Astrocyte (in vitro differentiated cells and primary cell): ENCODE data around the gene KLHL8. TPM values are rescaled to one million over a fixed set of nuclear protein-coding genes. Genes with fewer than 3 reads are reported as not detected.

ENCODE experiments used
- DNase-seq: peaks from one replicate; pipeline ENCODE4 v3.0.0-alpha.2; 2010; ENCODE audit warnings: low read depth
- FAIRE-seq: peaks from 2 replicates; lab custom pipeline; 2011; peaks lifted over from hg19 to GRCh38; lab: Jason Lieb, UNC
- H2AFZ ChIP-seq: 2 replicates; pipeline ENCODE4 v1.6.0; 2012; ENCODE audit warnings: low read depth, low read length, inconsistent platforms
- H3K27ac ChIP-seq: 2 replicates; pipeline ENCODE4 v1.5.1; 2011; ENCODE audit warnings: low read depth, low read length, inconsistent platforms
- H3K27me3 ChIP-seq: 2 replicates; pipeline ENCODE4 v1.6.0; 2011; ENCODE audit warnings: low read length, inconsistent platforms; ENCODE audit not compliant: insufficient read depth
- H3K36me3 ChIP-seq: 2 replicates; pipeline ENCODE4 v1.5.1; 2011; ENCODE audit warnings: low read length, inconsistent platforms; ENCODE audit not compliant: insufficient read depth
- H3K4me1 ChIP-seq: 2 replicates; pipeline ENCODE4 v1.5.1; 2011; ENCODE audit warnings: low read length, inconsistent platforms; ENCODE audit not compliant: insufficient read depth
- H3K4me2 ChIP-seq: 2 replicates; pipeline ENCODE4 v1.6.0; 2012; ENCODE audit warnings: low read length, inconsistent platforms
- H3K4me3 ChIP-seq: 2 replicates; pipeline ENCODE4 v1.5.1; 2011; ENCODE audit warnings: low read depth, mild to moderate bottlenecking, low read length, inconsistent platforms; ENCODE audit not compliant: insufficient read depth
- H3K79me2 ChIP-seq: 2 replicates; pipeline ENCODE4 v1.6.0; 2012; ENCODE audit warnings: mild to moderate bottlenecking, low read length, inconsistent platforms; ENCODE audit not compliant: insufficient read depth
- H3K9ac ChIP-seq: 2 replicates; pipeline ENCODE4 v1.6.0; 2012; ENCODE audit warnings: mild to moderate bottlenecking, low read length, inconsistent platforms
- H3K9me3 ChIP-seq: 2 replicates; pipeline ENCODE4 v1.5.1; 2012; ENCODE audit warnings: low read depth, mild to moderate bottlenecking, low read length, inconsistent platforms; ENCODE audit not compliant: insufficient read depth
- H4K20me1 ChIP-seq: 2 replicates; pipeline ENCODE4 v1.6.0; 2012; ENCODE audit warnings: low read length, inconsistent platforms; ENCODE audit not compliant: insufficient read depth
- H3K27ac Mint-ChIP-seq: one replicate; pipeline ENCODE4 v1.8.0; 2021; ENCODE audit warnings: mild to moderate bottlenecking, mixed read lengths; ENCODE audit not compliant: unreplicated experiment
- H3K27me3 Mint-ChIP-seq: one replicate; pipeline ENCODE4 v1.8.0; 2021; ENCODE audit warnings: low read depth, mixed read lengths; ENCODE audit not compliant: unreplicated experiment
- H3K36me3 Mint-ChIP-seq: one replicate; pipeline ENCODE4 v1.8.0; 2021; ENCODE audit warnings: low read depth, mixed read lengths; ENCODE audit not compliant: unreplicated experiment
- H3K4me1 Mint-ChIP-seq: one replicate; pipeline ENCODE4 v1.8.0; 2021; ENCODE audit warnings: low read depth, mixed read lengths; ENCODE audit not compliant: unreplicated experiment
- H3K4me3 Mint-ChIP-seq: one replicate; pipeline ENCODE4 v1.8.0; 2021; ENCODE audit warnings: mild to moderate bottlenecking, moderate library complexity, mixed read lengths; ENCODE audit not compliant: unreplicated experiment
- H3K9me3 Mint-ChIP-seq: one replicate; pipeline ENCODE4 v1.8.0; 2021; ENCODE audit warnings: mild to moderate bottlenecking, mixed read lengths; ENCODE audit not compliant: unreplicated experiment
- CTCF ChIP-seq: IDR thresholded peaks from 2 replicates; pipeline ENCODE4 v1.5.1; 2011; ENCODE audit warnings: low read depth, mild to moderate bottlenecking, inconsistent platforms, low read length, moderate library complexity; ENCODE audit not compliant: insufficient read depth
- EZH2 ChIP-seq: IDR thresholded peaks from 2 replicates; pipeline ENCODE4 v1.6.1; 2012; ENCODE audit warnings: mild to moderate bottlenecking, low read length, inconsistent platforms; ENCODE audit not compliant: insufficient read depth
- total RNA-seq: library from RNA; stranded (reverse); gene quantifications from 2 replicates; pipeline ENCODE4 v1.2.1, GENCODE V29; 2021

The KLHL8 gene
- total RNA-seq, 1 donor from 2014 or later = 11.8 TPM

- H3K36me3 Mint-ChIP-seq = peaks cover 3% of the 10 kb centered on the region
- H3K9me3 Mint-ChIP-seq = no peaks in the 10 kb centered on the region
- H3K27ac Mint-ChIP-seq = peak overlapping the region; percentile 37
- H3K27me3 Mint-ChIP-seq = no peaks in the 10 kb centered on the region
- Histone ChIP-seq H3K4me1 (peaks cover 4% of the 10 kb centered on the region), H3K9me3 (no peaks in the 10 kb centered on the region), H3K9ac (no peak overlapping the region), H2AFZ (no peak overlapping the region), H3K27me3 (no peaks in the 10 kb centered on the region), H4K20me1 (peaks cover 9% of the 10 kb centered on the region), H3K79me2 (peaks cover 3% of the 10 kb centered on the region), H3K4me2 (no peak overlapping the region), H3K27ac (no peak overlapping the region), H3K36me3 (no peaks in the 10 kb centered on the region), H3K4me3 (no peak overlapping the region)
- no peak for TF ChIP-seq CTCF
- TF ChIP-seq EZH2 = no peak
- DNase-seq (peak; percentile 40), FAIRE-seq (peak; percentile 43)
- H3K4me1 Mint-ChIP-seq = peaks cover 15% of the 10 kb centered on the region
- H3K4me3 Mint-ChIP-seq = no peak overlapping the region
Measured at GRCh38 chr4:87192145-87192919, 28.1 kb downstream of the KLHL8 start.

DNA sequence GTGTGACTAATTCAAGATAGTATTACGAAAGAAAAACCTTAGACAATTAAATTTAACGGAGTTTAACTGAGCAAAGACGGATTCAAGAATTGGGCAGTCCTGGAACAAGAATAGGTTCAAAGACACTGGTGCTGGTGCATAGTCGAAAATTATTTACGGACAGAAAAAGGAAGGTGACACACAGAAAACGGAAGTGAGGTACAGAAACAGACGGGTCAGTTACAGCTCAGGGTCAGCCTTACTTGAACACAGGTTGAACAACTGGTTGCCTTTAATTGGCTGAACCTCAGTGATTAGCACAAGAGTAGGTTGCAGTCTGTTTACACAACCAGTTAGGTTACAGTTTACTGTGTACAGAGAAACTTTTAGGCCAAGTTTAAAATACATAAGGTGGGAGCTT is 31.5 kb downstream of the KLHL8 start:
- Histone ChIP-seq H3K9ac (no peak overlapping the region), H3K27ac (no peak overlapping the region), H3K4me1 (peaks cover 4% of the 10 kb centered on the region), H3K36me3 (no peaks in the 10 kb centered on the region), H2AFZ (no peak overlapping the region), H3K9me3 (no peaks in the 10 kb centered on the region), H3K4me3 (no peak overlapping the region), H3K79me2 (no peaks in the 10 kb centered on the region), H3K4me2 (no peak overlapping the region), H3K27me3 (no peaks in the 10 kb centered on the region), H4K20me1 (peaks cover 4% of the 10 kb centered on the region)
- Mint-ChIP-seq H3K4me1 (peaks cover 13% of the 10 kb centered on the region), H3K4me3 (no peak overlapping the region), H3K27ac (no peak overlapping the region), H3K27me3 (no peaks in the 10 kb centered on the region), H3K9me3 (no peaks in the 10 kb centered on the region), H3K36me3 (no peaks in the 10 kb centered on the region)
- DNase-seq (no peak), FAIRE-seq (no peak)
- TF ChIP-seq EZH2 = no peak

GRCh38 chr4:87188048-87188447 is 32.4 kb downstream of the KLHL8 start:
- no peaks in the 10 kb centered on the region for H3K9me3 Mint-ChIP-seq
- Histone ChIP-seq H3K4me1 (peaks cover 4% of the 10 kb centered on the region), H4K20me1 (peaks cover 4% of the 10 kb centered on the region), H2AFZ (no peak overlapping the region), H3K4me2 (no peak overlapping the region), H3K27me3 (no peaks in the 10 kb centered on the region), H3K36me3 (no peaks in the 10 kb centered on the region), H3K9ac (no peak overlapping the region), H3K9me3 (no peaks in the 10 kb centered on the region), H3K4me3 (no peak overlapping the region), H3K27ac (no peak overlapping the region), H3K79me2 (no peaks in the 10 kb centered on the region)
- H3K4me3 Mint-ChIP-seq = no peak overlapping the region
- H3K36me3 Mint-ChIP-seq = no peaks in the 10 kb centered on the region
- TF ChIP-seq CTCF = no peak
- no peak for TF ChIP-seq EZH2
- no peak overlapping the region for H3K27ac Mint-ChIP-seq
- H3K4me1 Mint-ChIP-seq = peaks cover 11% of the 10 kb centered on the region
- DNase-seq (no peak), FAIRE-seq (no peak)
- H3K27me3 Mint-ChIP-seq = no peaks in the 10 kb centered on the region
